CD4-positive, alpha-beta T cell (primary cell): ENCODE data around the gene TVP23A. TPM values are rescaled to one million over a fixed set of nuclear protein-coding genes. Genes with fewer than 3 reads are reported as not detected.

Experiments used
- ATAC-seq: fragments of 200-7000 bp; cut with Tn5 transposase; one replicate; pipeline ENCODE4 v1.10.0; 2022; ENCODE audit warnings: mild to moderate bottlenecking; ENCODE audit not compliant: poor library complexity
- CTCF ChIA-PET: fragments of 350-600 bp; sonication (Branson Sonifier 250); formaldehyde crosslinking; loops from one replicate; lab custom pipeline; 2021; ENCODE audit warnings: antibody characterized with exemption, inconsistent platforms; lab: Charles Lee
- POLR2A ChIA-PET: fragments of 350-600 bp; sonication (Branson Sonifier 250); formaldehyde crosslinking; loops from one replicate; lab custom pipeline; 2021; ENCODE audit warnings: antibody characterized with exemption, inconsistent platforms; lab: Charles Lee
- DNase-seq, 14 experiments: peaks; one replicate each; pipeline ENCODE4 v3.0.0-alpha.2; 2013 to 2020; ENCODE audit warnings: mixed read lengths in 2 of 14
- H3K27ac ChIP-seq, 2 donors: one replicate each; pipeline versions ENCODE4 v1.5.1 to v1.7.0; 2013; ENCODE audit warnings: low read length in 2 of 2, low read depth in 1 of 2, mild to moderate bottlenecking in 1 of 2
- H3K27me3 ChIP-seq, 2 experiments: 1 replicate in 1 of 2; 2 replicates in 1 of 2; pipeline versions ENCODE4 v1.6.1 to v1.7.0; 2013; ENCODE audit warnings: low read length in 2 of 2, control low read depth in 1 of 2, mild to moderate bottlenecking in 1 of 2, moderate library complexity in 1 of 2; ENCODE audit not compliant: insufficient read depth in 2 of 2, control insufficient read depth in 1 of 2
- H3K36me3 ChIP-seq: one replicate; pipeline ENCODE4 v1.6.1; 2013; ENCODE audit warnings: low read length, control low read depth; ENCODE audit not compliant: insufficient read depth
- H3K4me1 ChIP-seq: one replicate; pipeline ENCODE4 v1.6.1; 2013; ENCODE audit warnings: low read length, control low read depth; ENCODE audit not compliant: insufficient read depth
- H3K4me3 ChIP-seq: one replicate; pipeline ENCODE4 v1.5.1; 2013; ENCODE audit warnings: mild to moderate bottlenecking, low read length, moderate library complexity
- H3K9me3 ChIP-seq, 2 experiments: 1 replicate in 1 of 2; 2 replicates in 1 of 2; pipeline versions ENCODE4 v1.6.1 to v1.7.0; 2013; ENCODE audit warnings: low read length in 2 of 2, mild to moderate bottlenecking in 2 of 2, control low read depth in 1 of 2, moderate library complexity in 1 of 2; ENCODE audit not compliant: control insufficient read depth in 1 of 2, insufficient read depth in 1 of 2
- H3K27ac Mint-ChIP-seq: one replicate; pipeline ENCODE4 v1.8.0; 2020; ENCODE audit warnings: mixed read lengths
- H3K27me3 Mint-ChIP-seq: one replicate; pipeline ENCODE4 v1.8.0; 2021; ENCODE audit warnings: mixed read lengths
- H3K36me3 Mint-ChIP-seq: one replicate; pipeline ENCODE4 v1.8.0; 2021; ENCODE audit warnings: low read depth, mixed read lengths
- H3K4me1 Mint-ChIP-seq: one replicate; pipeline ENCODE4 v1.8.0; 2021; ENCODE audit warnings: low read depth, mixed read lengths
- H3K4me3 Mint-ChIP-seq: one replicate; pipeline ENCODE4 v1.8.0; 2020; ENCODE audit warnings: mild to moderate bottlenecking, mixed read lengths
- H3K9me3 Mint-ChIP-seq: one replicate; pipeline ENCODE4 v1.8.0; 2020; ENCODE audit warnings: mixed read lengths
- intact Hi-C, 2 experiments: fragments of 100-400 bp; cut with DNase I in 1 of 2; cut with micrococcal nuclease in 1 of 2; formaldehyde crosslinking; loops; one replicate each; pipeline versions ENCODE4 v1.15.1 to v1.9.0; 2023 to 2025; cut with DNase I, micrococcal nuclease
- total RNA-seq, 174 experiments: library from RNA in 2 of 174; stranded (reverse) in 2 of 174; gene quantifications; one replicate each; pipeline ENCODE4 v1.2.3 and lab custom pipeline; 2021 to 2026
- TF ChIP-seq, protein P1 (sequence below): fragments of 200-600 bp; IDR thresholded peaks from one replicate; pipeline ENCODE4 v1.8.0; 2022; ENCODE audit warnings: antibody characterized with exemption, mild to moderate bottlenecking

Gene TVP23A
- total RNA-seq, 2 experiments from 2014 or later: not detected

DNA sequence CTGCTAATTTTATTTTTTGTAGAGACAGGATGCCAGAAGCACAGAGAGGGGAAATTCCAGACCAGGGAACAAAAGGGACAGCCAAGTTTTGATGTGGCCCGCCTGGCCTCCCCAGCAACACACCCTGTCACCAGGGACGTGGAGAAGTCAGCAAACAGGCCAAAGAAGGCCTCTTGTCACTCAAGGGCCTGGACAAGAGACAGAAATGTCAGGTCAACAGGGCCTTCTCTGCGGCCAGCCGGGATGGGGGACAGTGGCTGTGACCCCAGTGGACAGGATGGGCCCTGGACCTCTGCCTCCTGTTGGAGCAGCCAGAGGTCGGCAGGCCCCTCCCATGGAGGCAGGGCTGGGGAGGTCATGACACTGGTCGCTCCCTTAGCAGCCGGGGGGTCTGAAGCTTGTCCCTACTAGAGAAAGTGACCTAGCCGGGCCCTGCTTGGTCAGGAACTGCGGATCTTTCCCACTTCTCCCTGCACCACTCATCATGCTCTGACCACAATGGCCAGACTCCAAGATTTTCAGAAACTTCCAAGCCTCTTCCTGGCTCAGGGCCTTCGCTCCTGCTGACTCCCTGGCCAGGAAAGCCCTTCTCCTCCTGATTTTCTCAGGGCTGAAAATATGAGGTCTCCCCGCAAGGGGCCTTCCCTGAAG is 9.2 kb upstream of the TVP23A start:
- ChIA-PET CTCF (no interaction called here), POLR2A (no interaction called here)
- no peaks in the 10 kb centered on the region for H3K9me3 Mint-ChIP-seq
- Histone ChIP-seq H3K27me3 (no peaks in the 10 kb centered on the region), H3K4me1 (no peaks in the 10 kb centered on the region), H3K4me3 (no peak overlapping the region), H3K27ac (no peak overlapping the region), H3K36me3 (no peaks in the 10 kb centered on the region), H3K9me3 (no peaks in the 10 kb centered on the region)
- H3K4me3 Mint-ChIP-seq: no peak overlapping the region
- H3K27ac Mint-ChIP-seq: no peak overlapping the region
- no peaks in the 10 kb centered on the region for H3K36me3 Mint-ChIP-seq
- TF ChIP-seq, protein P1, sequence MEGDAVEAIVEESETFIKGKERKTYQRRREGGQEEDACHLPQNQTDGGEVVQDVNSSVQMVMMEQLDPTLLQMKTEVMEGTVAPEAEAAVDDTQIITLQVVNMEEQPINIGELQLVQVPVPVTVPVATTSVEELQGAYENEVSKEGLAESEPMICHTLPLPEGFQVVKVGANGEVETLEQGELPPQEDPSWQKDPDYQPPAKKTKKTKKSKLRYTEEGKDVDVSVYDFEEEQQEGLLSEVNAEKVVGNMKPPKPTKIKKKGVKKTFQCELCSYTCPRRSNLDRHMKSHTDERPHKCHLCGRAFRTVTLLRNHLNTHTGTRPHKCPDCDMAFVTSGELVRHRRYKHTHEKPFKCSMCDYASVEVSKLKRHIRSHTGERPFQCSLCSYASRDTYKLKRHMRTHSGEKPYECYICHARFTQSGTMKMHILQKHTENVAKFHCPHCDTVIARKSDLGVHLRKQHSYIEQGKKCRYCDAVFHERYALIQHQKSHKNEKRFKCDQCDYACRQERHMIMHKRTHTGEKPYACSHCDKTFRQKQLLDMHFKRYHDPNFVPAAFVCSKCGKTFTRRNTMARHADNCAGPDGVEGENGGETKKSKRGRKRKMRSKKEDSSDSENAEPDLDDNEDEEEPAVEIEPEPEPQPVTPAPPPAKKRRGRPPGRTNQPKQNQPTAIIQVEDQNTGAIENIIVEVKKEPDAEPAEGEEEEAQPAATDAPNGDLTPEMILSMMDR: no peak
- ATAC-seq: no peak
- no peak for DNase-seq
- intact Hi-C loops: no loop called here
- H3K27me3 Mint-ChIP-seq: no peaks in the 10 kb centered on the region
- H3K4me1 Mint-ChIP-seq: no peaks in the 10 kb centered on the region

DNA sequence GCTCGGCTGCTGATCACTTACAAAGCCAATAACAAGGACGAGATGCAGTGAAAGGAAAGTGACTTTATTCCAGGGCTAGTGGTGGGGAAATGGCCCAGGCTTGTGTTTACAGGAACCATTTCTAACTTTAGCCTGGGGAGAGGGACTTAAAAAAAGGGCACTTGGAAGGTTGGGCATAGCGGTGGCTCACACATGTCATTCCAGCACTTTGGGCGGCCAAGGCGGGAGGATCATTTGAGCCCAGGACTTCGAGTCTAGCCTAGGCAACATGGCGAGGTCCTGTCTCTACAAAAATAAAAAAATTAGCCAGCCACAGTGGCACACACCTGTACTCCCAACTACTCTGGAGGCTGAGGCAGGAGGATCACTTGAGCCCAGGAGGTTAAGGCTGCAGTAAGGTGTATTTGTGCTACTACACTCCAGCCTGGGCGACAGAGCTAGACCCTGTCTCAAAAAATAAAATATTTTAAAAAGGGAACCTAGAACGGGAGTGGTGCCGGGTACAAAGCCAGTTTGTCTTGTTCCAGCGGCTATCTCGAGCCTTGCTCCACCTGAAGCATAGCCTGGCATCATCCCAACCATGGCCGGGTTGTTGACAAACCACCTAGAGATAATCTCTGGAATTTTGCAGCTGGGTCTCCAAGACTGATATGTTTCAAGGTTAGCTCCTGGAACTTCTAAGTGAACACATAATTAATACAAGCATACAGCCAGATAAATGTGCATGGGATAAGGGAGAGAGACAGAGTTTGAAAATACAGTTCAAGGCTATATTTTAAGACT is 5.7 kb upstream of the TVP23A start:
- CTCF ChIA-PET: no interaction called here
- no peak overlapping the region for H3K4me3 ChIP-seq
- Mint-ChIP-seq H3K27me3 (no peaks in the 10 kb centered on the region), H3K4me1 (no peaks in the 10 kb centered on the region), H3K27ac (no peak overlapping the region), H3K36me3 (no peaks in the 10 kb centered on the region), H3K4me3 (no peak overlapping the region), H3K9me3 (no peaks in the 10 kb centered on the region)
- H3K9me3 ChIP-seq: no peaks in the 10 kb centered on the region
- POLR2A ChIA-PET: no interaction called here
- no peaks in the 10 kb centered on the region for H3K4me1 ChIP-seq
- H3K36me3 ChIP-seq: no peaks in the 10 kb centered on the region
- no peak for DNase-seq
- no peaks in the 10 kb centered on the region for H3K27me3 ChIP-seq
- intact Hi-C loops: no loop called here
- ATAC-seq: no peak
- H3K27ac ChIP-seq: no peak overlapping the region
- TF ChIP-seq, protein P1: no peak

DNA sequence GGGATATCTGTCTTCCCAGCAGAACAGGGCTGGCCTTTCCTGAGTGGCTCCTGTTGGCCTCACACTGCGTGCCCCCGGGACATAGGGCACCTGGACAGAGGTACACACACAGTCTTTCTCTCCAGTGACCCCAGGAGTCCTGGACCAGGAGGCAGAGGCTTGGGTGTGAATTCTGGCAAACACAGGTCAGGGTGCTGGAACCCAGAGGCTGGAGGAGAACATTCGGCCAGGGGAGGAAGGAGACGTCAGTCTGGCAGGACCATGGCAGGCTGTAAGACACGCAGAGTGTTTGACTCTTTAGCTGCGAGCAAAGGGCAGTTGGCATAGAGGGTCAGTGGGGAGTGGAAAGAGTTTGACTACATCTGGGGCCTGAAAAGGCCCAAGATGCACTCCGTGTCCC is 4.1 kb upstream of the TVP23A start:
- H3K27me3 ChIP-seq: no peaks in the 10 kb centered on the region
- TF ChIP-seq, protein P1: no peak
- intact Hi-C loops: no loop called here
- H3K9me3 ChIP-seq: no peaks in the 10 kb centered on the region
- no peaks in the 10 kb centered on the region for H3K4me1 ChIP-seq
- POLR2A ChIA-PET: no interaction called here
- H3K27ac Mint-ChIP-seq: no peak overlapping the region
- H3K27ac ChIP-seq: no peak overlapping the region
- no peaks in the 10 kb centered on the region for H3K4me1 Mint-ChIP-seq
- ATAC-seq: no peak
- H3K4me3 Mint-ChIP-seq: no peak overlapping the region
- no peak overlapping the region for H3K4me3 ChIP-seq
- DNase-seq: no peak
- H3K36me3 ChIP-seq: no peaks in the 10 kb centered on the region
- peaks cover 3% of the 10 kb centered on the region for H3K27me3 Mint-ChIP-seq
- CTCF ChIA-PET: no interaction called here
- H3K9me3 Mint-ChIP-seq: no peaks in the 10 kb centered on the region
- no peaks in the 10 kb centered on the region for H3K36me3 Mint-ChIP-seq
